Esophagus mucosa (tissue), 1 donor: ENCODE data around the gene POU2F1. TPM values are rescaled to one million over a fixed set of nuclear protein-coding genes. Genes with fewer than 3 reads are reported as not detected.
"Not testable (repeated sequence)": the region's sequence is repeated elsewhere in the genome, so short reads cannot be mapped to it uniquely, and the experiment has no call there.

Source experiments
- ATAC-seq: fragments of 200-7000 bp; cut with Tn5 transposase; one replicate; pipeline ENCODE4 v1.9.1; 2020
- total RNA-seq: library from RNA; stranded (reverse); gene quantifications from one replicate; pipeline ENCODE4 v1.2.4, GENCODE V29; 2023
- donor health status: DM: yes; HTN: yes; CAD: no.

Gene POU2F1
- total RNA-seq, 1 donor from 2014 or later, result 9.4 TPM

GRCh38 chr1:167274061-167274460, 53.4 kb downstream of the POU2F1 start:
- ATAC-seq, result no peak

- no peak for ATAC-seq
Measured at GRCh38 chr1:167276969-167277368, 56.3 kb downstream of the POU2F1 start.

GRCh38 chr1:167278497-167278896, 57.8 kb downstream of the POU2F1 start:
- no peak for ATAC-seq

GRCh38 chr1:167280912-167281311, 60.2 kb downstream of the POU2F1 start:
- no peak for ATAC-seq

- no peak for ATAC-seq
Measured at GRCh38 chr1:167288390-167289074, 67.8 kb downstream of the POU2F1 start.

GRCh38 chr1:167289075-167289442, 68.4 kb downstream of the POU2F1 start:
- no peak for ATAC-seq

- ATAC-seq, result no peak
Measured at GRCh38 chr1:167289966-167290365, 69.3 kb downstream of the POU2F1 start.

- no peak for ATAC-seq
Measured at GRCh38 chr1:167291539-167292185, 71.0 kb downstream of the POU2F1 start.

- no peak for ATAC-seq
Measured at GRCh38 chr1:167292216-167292615, 71.5 kb downstream of the POU2F1 start.

GRCh38 chr1:167293057-167293456, 72.4 kb downstream of the POU2F1 start:
- ATAC-seq, result no peak

GRCh38 chr1:167294528-167294927, 73.8 kb downstream of the POU2F1 start:
- ATAC-seq, result no peak

- peak; percentile 49 for ATAC-seq
Measured at GRCh38 chr1:167297222-167298214, 76.8 kb downstream of the POU2F1 start.

- no peak for ATAC-seq
Measured at GRCh38 chr1:167298325-167298724, 77.6 kb downstream of the POU2F1 start.

GRCh38 chr1:167301355-167301754, 80.7 kb downstream of the POU2F1 start:
- ATAC-seq, result no peak

GRCh38 chr1:167304165-167304564, 83.5 kb downstream of the POU2F1 start:
- no peak for ATAC-seq

GRCh38 chr1:167305059-167305705, 84.5 kb downstream of the POU2F1 start:
- ATAC-seq, result no peak

- ATAC-seq, result peak; percentile 37
Measured at GRCh38 chr1:167305706-167306277, 85.1 kb downstream of the POU2F1 start.

- ATAC-seq, result no peak
Measured at GRCh38 chr1:167310732-167311131, 90.0 kb downstream of the POU2F1 start.

- no peak for ATAC-seq
Measured at GRCh38 chr1:167312871-167313270, 92.2 kb downstream of the POU2F1 start.

- ATAC-seq, result no peak
Measured at GRCh38 chr1:167314671-167315070, 94.0 kb downstream of the POU2F1 start.

GRCh38 chr1:167317463-167317862, 96.8 kb downstream of the POU2F1 start:
- no peak for ATAC-seq

- ATAC-seq, result not testable (repeated sequence)
Measured at GRCh38 chr1:167319206-167319605, 98.5 kb downstream of the POU2F1 start.
